KMS-11 (cell line): ENCODE measurements around the gene FFAR3.

ENCODE experiments used
- H2AFZ ChIP-seq: fragments of 200-600 bp; sonication (generic); 2 replicates; pipeline ENCODE4 v1.6.1; 2016; ENCODE audit warnings: antibody characterized with exemption, mixed run types, low read depth
- H3K27ac ChIP-seq: fragments of 200-600 bp; sonication (generic); 2 replicates; pipeline ENCODE4 v1.6.1; 2016; ENCODE audit warnings: mild to moderate bottlenecking, mixed run types
- H3K27me3 ChIP-seq: fragments of 200-600 bp; sonication (generic); 2 replicates; pipeline ENCODE4 v1.6.1; 2017; ENCODE audit warnings: mild to moderate bottlenecking, low read depth, mixed run types, moderate library complexity; ENCODE audit not compliant: insufficient read depth
- H3K36me3 ChIP-seq: fragments of 200-600 bp; sonication (generic); 2 replicates; pipeline ENCODE4 v1.6.1; 2017; ENCODE audit warnings: mild to moderate bottlenecking, mixed run types; ENCODE audit not compliant: insufficient read depth
- H3K4me1 ChIP-seq: fragments of 200-600 bp; sonication (generic); 2 replicates; pipeline ENCODE4 v1.6.1; 2016; ENCODE audit warnings: mild to moderate bottlenecking, low read depth, mixed run types; ENCODE audit not compliant: poor library complexity, severe bottlenecking
- H3K4me2 ChIP-seq: fragments of 200-600 bp; sonication (generic); 2 replicates; pipeline ENCODE4 v1.7.0; 2016; ENCODE audit warnings: mild to moderate bottlenecking, mixed run types
- H3K4me3 ChIP-seq: fragments of 200-600 bp; sonication (generic); IDR thresholded peaks from 2 replicates; pipeline ENCODE4 v1.6.1; 2017; ENCODE audit warnings: low read depth, low read length, mixed read lengths; ENCODE audit not compliant: insufficient read depth
- H3K79me2 ChIP-seq: fragments of 200-600 bp; sonication (generic); 2 replicates; pipeline ENCODE4 v1.6.1; 2016; ENCODE audit warnings: low read depth, mixed run types; ENCODE audit not compliant: insufficient read depth
- H3K9ac ChIP-seq: fragments of 200-600 bp; sonication (generic); 2 replicates; pipeline ENCODE4 v1.6.1; 2016; ENCODE audit warnings: mild to moderate bottlenecking, mixed run types
- H4K20me1 ChIP-seq: fragments of 200-600 bp; sonication (generic); 2 replicates; pipeline ENCODE4 v1.6.1; 2016; ENCODE audit warnings: mild to moderate bottlenecking, mixed run types; ENCODE audit not compliant: insufficient read depth
- TF ChIP-seq, protein P1 (sequence below): fragments of 200-600 bp; sonication (generic); conservative IDR thresholded peaks from 2 replicates; pipeline ENCODE4 v1.6.1; 2017; ENCODE audit warnings: low read depth, mild to moderate bottlenecking, antibody characterized with exemption, low read length, moderate library complexity, mixed read lengths

The FFAR3 gene

DNA sequence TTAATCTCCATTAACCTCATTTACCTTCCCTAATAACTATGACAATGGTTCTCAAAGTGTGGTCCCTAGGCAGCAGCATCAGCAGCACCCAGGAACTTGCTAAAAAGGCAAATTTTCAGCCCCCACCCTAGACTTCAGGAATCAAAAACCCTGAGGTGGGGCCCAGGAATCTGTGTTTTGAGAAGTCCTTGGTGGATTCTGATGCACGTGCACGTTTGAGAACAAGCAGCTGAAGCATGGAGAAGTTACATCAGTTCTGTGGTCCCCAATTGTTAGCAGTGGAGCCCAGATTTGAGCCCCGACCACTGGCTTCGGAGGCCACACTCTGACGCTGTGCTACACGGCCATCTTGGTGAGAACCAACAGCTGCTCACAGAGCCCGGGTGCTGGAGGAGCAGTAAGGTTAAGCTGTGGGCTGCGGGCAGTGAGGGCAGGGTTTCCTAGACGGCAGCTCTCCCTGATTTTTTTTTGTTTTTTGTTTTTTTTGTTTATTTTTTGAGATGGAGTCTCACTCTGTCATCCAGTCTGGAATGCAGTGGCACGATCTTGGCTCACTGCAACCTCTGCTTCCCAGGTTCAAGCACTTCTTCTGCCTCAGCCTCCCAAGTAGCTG is 43.3 kb upstream of the FFAR3 start:
- H3K27me3 ChIP-seq: peaks cover 17% of the 10 kb centered on the region; the same call in 1 of the 2 replicates
- H3K36me3 ChIP-seq: no peaks in the 10 kb centered on the region
- no peak overlapping the region for H3K4me3 ChIP-seq
- H4K20me1 ChIP-seq: no peaks in the 10 kb centered on the region
- no peak overlapping the region for H3K27ac ChIP-seq
- H3K4me1 ChIP-seq: no peaks in the 10 kb centered on the region
- H3K79me2 ChIP-seq: no peaks in the 10 kb centered on the region
- TF ChIP-seq, protein P1, sequence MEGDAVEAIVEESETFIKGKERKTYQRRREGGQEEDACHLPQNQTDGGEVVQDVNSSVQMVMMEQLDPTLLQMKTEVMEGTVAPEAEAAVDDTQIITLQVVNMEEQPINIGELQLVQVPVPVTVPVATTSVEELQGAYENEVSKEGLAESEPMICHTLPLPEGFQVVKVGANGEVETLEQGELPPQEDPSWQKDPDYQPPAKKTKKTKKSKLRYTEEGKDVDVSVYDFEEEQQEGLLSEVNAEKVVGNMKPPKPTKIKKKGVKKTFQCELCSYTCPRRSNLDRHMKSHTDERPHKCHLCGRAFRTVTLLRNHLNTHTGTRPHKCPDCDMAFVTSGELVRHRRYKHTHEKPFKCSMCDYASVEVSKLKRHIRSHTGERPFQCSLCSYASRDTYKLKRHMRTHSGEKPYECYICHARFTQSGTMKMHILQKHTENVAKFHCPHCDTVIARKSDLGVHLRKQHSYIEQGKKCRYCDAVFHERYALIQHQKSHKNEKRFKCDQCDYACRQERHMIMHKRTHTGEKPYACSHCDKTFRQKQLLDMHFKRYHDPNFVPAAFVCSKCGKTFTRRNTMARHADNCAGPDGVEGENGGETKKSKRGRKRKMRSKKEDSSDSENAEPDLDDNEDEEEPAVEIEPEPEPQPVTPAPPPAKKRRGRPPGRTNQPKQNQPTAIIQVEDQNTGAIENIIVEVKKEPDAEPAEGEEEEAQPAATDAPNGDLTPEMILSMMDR: no peak
- H2AFZ ChIP-seq: no peak overlapping the region
- no peak overlapping the region for H3K4me2 ChIP-seq
- H3K9ac ChIP-seq: no peak overlapping the region

DNA sequence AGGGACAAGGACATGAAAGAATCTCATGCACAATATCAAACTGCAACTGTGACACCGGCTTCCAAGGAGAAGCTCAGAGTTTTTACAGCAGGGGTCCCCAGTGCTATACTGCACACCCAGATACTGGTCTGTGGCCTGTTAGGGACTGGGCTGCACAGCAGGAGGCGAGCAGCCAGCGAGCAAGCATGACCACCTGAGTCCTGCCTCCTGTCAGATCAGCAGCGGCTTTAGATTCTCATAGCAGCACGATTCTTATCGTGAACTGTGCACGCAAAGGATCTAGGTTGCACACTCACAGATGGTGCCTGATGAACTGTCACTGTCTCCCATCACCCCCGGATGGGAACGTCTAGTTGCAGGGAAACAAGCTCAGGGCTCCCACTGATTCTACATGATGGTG is 42.4 kb upstream of the FFAR3 start:
- no peak overlapping the region for H3K4me2 ChIP-seq
- H3K27ac ChIP-seq: no peak overlapping the region
- no peak overlapping the region for H3K4me3 ChIP-seq

GRCh38 chr19:35316560-35316959 is 41.7 kb upstream of the FFAR3 start:
- H3K27ac ChIP-seq: no peak overlapping the region
- no peak overlapping the region for H3K4me2 ChIP-seq
- no peaks in the 10 kb centered on the region for H3K36me3 ChIP-seq
- TF ChIP-seq, protein P1: no peak
- no peaks in the 10 kb centered on the region for H4K20me1 ChIP-seq
- no peaks in the 10 kb centered on the region for H3K4me1 ChIP-seq
- H3K9ac ChIP-seq: no peak overlapping the region
- no peak overlapping the region for H2AFZ ChIP-seq
- peaks cover 22% of the 10 kb centered on the region for H3K27me3 ChIP-seq
- H3K4me3 ChIP-seq: no peak overlapping the region
- no peaks in the 10 kb centered on the region for H3K79me2 ChIP-seq

More for the DNA sequence above, 42.4 kb upstream of the FFAR3 start:
- Histone ChIP-seq H3K79me2 (no peaks in the 10 kb centered on the region), H4K20me1 (no peaks in the 10 kb centered on the region), H3K36me3 (no peaks in the 10 kb centered on the region), H3K27me3 (peaks cover 16% of the 10 kb centered on the region), H2AFZ (no peak overlapping the region), H3K9ac (no peak overlapping the region), H3K4me1 (no peaks in the 10 kb centered on the region)
- TF ChIP-seq, protein P1: no peak

- Histone ChIP-seq H3K27ac (no peak overlapping the region), H3K4me2 (no peak overlapping the region), H3K4me3 (no peak overlapping the region), H3K4me1 (no peaks in the 10 kb centered on the region), H3K36me3 (no peaks in the 10 kb centered on the region), H2AFZ (no peak overlapping the region), H3K27me3 (peaks cover 28% of the 10 kb centered on the region), H3K79me2 (no peaks in the 10 kb centered on the region), H4K20me1 (no peaks in the 10 kb centered on the region), H3K9ac (no peak overlapping the region)
- TF ChIP-seq, protein P1: no peak
These were observed 40.7 kb upstream of the FFAR3 start for GRCh38 chr19:35317464-35318043.
